SKM-1 treated with dmso at 0.1 percent for 144 hours (cell line): ENCODE results near the gene WASL.

Experiments
- DNase-seq: peaks from one replicate; lab custom pipeline; 2025; ENCODE audit not compliant: unreplicated experiment; lab: John Stamatoyannopoulos, UW

WASL gene

DNA sequence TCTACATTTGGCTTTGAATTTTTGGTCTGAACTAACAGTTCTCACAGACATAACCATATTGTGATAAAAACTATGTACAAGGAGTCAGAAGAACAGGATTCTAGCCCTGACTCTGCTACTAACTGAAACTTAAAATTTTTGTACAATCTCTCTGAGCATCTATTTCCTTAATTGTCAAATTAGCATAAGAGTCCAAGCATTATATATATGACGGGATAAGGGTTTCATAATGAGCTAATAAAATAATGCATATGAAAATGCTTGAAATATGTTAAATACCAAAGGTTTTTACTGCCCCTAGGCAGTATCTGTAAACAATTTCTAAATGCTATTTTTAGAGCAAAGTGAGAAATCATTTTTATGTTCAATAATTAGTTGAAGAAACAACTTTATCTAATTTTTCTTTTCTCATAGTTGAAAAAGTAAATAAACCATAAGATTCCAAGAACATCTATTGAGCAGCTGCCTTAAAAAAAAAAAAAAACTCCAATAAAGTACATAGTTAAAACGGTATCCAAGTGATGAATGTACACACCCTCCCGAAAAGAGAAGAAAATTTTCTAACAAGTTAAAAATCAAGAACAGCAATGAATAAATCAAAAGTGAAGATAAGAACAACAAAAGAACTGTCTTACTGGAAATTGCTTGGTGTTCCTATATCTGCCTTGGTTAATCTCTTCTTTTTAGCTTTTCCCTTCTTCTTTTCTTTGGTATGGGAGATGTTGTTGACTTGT is 52.7 kb downstream of the WASL start:
- DNase-seq: no peak

GRCh38 chr7:123692471-123692877 is 56.3 kb downstream of the WASL start:
- DNase-seq: no peak

DNA sequence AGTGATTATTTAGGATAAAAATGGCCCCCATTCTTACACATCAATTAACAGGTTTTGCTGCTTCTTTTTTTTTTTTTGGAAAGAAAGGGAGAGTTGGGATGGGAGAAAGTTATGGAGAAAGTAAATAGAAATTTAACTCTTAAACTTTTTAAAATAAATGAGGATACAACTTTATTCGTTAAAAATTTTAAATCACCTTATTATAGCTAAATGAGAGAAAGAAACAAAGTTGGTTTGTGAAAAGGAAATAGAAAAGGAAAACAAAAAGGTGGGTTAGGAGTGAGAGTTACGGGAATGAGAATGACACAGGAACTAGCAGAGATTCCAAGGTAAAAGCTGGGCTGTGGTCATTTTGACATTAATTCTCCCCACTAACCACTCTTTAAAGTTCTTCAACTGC is 58.3 kb downstream of the WASL start:
- no peak for DNase-seq

GRCh38 chr7:123689250-123689649 is 59.6 kb downstream of the WASL start:
- no peak for DNase-seq

DNA sequence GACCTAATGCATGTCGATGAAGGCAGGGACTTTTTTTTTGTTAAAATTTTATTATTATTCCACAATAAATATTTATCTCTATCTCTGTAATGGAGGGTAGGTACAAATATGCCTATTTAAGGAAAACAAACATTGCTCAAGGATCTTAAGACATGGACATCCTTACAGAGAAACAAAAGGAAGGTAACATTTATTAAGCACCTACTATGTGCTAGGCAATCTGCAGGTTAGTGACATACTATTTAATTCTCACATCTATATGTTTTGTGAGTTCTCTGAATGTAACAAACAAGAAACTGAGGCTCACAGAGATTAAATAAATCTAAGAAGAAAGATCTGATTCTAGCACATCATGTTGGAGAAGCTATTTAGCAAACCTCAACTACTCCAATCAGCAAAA is 61.1 kb downstream of the WASL start:
- DNase-seq: no peak

GRCh38 chr7:123687161-123687560 is 61.6 kb downstream of the WASL start:
- no peak for DNase-seq

DNA sequence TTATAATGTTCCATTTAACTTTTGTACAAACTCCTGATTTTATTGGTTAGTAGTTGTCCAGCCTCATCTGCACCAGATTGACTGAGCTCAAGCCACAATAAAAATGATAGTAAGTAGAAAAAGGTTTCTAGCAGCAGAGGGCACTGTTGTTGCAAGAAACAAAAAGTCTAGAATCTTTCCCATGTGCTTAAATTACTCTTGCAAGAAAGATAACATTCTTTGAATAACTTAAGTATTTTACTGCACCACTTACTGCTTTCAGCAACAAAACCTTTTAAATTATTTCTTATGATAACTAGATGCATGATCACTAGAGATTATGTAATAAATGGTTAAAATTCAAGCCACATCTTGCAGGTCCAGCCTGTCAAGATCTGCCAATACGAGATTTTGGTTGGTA is 66.1 kb downstream of the WASL start:
- DNase-seq: peak; percentile 33

- no peak for DNase-seq
Observed at GRCh38 chr7:123681561-123681960, 67.2 kb downstream of the WASL start.

DNA sequence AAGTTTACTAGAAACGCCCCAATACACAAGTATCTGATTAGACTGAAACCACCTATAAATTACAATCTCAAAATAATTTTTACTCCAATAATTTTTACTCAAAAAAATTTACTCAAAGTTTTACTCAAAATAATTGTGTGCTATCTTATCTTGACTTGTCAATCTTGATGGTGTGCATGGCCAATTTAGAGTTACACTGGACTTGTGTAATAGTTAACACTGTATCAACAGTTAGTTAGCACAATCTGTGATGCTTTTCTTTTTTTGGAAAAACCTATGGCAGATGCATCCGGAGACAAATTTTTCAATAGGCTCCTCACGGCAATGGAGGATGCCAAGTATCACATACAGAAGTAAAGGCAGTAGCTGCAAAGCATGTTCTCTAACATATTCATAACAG is 68.2 kb downstream of the WASL start:
- no peak for DNase-seq

GRCh38 chr7:123679614-123680013 is 69.2 kb downstream of the WASL start:
- DNase-seq: no peak

DNA sequence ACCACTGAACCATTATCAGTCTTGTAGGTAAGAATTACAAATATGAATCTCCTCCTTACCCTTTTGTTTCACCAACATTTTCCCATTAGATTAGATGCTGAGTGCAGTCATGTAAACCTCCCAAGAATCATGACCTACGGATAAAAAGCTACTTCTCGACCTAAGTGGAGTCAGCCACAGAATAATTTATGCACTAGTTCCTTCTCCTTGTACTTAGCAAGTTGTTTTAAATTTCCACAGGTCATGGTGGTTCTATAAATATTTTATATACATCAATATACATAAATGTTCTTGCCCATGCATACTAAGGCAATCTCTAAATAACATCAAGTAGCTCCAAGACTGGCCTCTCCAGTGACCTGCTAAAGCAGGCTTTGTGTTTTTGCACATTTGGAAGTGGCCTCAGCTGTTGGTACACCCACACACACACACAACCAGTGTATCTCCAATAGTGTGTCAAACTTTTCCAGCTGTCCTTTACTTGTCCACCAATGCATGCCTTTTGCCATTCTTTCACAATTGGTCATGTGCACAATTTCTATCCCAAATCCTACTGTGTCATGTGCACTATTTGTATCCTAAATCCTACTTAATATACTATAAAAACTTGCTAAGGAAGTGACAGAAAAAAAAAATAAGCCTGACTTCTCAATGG is 71.6 kb downstream of the WASL start:
- DNase-seq: no peak

DNA sequence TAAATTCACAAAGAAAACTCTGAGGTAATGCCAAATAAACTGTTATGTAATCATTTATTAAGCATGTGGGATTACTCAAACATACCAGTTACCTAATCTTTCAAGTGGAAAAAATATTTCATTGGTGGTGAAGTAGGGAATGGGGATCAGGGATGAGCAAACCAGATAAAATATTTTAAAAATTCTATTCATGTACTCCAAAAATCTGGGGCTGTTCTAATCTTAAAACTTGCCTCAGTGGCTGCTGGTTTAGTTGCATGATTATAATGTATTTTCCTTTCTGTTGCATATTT is 73.7 kb downstream of the WASL start:
- DNase-seq: no peak

- no peak for DNase-seq
Observed at GRCh38 chr7:123674399-123675180, 74.2 kb downstream of the WASL start.

DNA sequence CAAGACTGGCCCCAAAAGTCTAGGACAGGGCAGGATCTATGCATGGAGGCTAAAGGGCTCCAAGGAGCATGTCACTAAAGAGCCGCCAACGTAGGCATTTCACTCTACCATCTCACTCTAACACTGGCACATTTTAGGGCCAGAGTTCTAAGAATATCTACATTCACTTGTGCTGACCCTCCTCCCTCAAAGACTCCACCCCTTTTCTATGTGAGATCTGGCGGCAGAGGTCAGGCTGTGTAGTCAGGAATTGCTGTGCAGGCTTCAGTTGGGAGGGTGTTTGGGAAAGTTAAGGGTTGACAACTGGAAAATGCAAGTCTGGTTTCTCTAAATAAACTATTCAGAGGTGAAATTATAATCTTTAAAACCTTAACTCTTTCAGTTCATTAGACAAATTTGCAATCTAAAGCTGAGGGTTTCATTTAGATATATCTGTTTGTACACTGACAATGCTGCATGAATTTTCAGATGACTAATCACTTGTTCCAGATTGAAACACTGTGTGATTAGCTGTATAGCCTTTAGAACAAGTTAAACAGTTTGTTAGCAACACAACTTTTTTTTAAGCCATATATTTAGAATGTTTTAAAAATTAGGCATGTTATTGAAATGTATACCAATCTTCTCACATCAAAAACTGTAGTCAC is 74.9 kb downstream of the WASL start:
- DNase-seq: no peak

DNA sequence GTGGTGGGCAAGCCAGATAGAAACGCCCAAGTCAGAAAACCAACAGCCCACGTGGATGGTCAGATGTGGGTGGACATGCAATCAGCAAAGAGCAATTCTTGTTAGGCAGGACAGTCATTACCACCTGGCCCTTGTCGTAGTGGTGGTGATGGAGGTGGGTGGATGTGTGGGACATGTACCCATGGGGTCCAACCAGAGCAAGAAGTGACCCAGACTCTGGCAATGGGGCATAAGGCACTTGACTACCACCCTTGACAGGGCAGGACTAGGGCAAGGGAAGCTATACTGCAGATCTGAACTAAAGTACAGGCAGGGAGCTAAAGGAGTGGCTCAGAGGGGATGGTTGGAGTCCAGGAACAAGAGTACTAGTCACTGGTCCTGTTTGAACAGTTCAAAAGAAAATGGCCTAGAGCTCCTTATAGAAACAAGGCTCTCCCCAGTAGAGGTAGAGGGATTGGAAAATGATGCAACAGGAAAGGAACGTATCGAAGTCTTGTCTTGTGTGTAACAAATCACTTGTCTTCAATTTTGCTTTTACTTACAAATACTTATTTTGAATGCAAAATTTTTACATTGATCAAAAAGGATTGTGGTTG is 75.6 kb downstream of the WASL start:
- no peak for DNase-seq

- DNase-seq: no peak
Observed at GRCh38 chr7:123669485-123669884, 79.3 kb downstream of the WASL start.

DNA sequence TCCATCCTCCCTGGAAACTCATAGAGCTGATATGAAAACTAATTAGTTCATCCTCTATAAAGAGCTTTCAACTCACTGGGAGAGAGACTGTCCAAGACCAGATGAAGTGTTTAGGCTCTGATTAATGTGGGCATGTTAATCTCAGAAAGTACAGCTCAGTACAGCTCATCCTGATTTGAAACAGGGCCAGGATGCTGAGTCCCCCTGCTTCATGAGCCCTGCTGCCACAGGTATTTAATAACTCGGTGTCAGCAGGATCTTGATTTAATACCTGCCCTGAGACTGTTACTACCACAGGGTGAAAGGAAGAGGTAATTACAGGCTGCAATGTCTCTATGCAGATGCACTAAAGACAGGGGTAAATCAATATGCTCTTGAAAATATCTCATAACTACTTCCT is 82.3 kb downstream of the WASL start:
- no peak for DNase-seq

GRCh38 chr7:123665896-123666295 is 82.9 kb downstream of the WASL start:
- DNase-seq: no peak

GRCh38 chr7:123665157-123665556 is 83.6 kb downstream of the WASL start:
- DNase-seq: no peak

DNA sequence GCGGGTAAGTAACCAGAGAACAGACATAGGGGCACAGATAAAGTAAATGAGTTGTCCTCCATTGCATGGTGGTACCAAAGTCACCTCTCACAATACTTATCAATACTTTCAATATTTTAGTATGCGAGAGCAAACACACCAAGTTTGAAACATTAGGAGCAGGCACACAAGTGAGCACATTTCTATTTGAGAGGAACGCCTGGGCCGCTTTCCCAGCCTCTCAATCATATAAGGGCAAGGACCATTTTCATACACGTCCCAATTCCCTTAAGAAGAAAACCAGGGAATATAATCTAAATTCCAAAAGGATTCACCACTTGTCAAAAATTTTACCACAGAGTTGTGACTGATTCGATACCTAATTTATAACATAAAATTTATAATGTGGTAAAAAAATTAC is 85.6 kb downstream of the WASL start:
- no peak for DNase-seq

DNA sequence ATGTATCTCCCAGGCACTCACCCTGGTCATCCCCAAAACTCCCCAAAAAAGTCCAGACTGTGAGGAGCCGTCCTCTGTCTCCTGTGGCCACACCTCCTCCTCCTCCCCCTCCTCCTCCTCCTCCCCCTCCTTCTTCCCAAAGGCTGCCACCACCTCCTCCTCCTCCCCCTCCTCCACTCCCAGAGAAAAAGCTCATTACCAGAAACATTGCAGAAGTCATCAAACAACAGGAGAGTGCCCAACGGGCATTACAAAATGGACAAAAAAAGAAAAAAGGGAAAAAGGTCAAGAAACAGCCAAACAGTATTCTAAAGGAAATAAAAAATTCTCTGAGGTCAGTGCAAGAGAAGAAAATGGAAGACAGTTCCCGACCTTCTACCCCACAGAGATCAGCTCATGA is 86.0 kb downstream of the WASL start:
- DNase-seq: no peak
